Measurements from ENCODE around the gene TRMT61A. TPM values are rescaled to one million over a fixed set of nuclear protein-coding genes. Genes with fewer than 3 reads are reported as not detected.
A peak's percentile ranks its signal among the peaks of the same experiment; 100 is the strongest.

The TRMT61A gene
- total and polyA plus RNA-seq, 2 of the 13 experiments (the other 11 are each of a cell fraction or from before 2014, with no cell fraction given): 6.5 to 13.6 TPM

DNA sequence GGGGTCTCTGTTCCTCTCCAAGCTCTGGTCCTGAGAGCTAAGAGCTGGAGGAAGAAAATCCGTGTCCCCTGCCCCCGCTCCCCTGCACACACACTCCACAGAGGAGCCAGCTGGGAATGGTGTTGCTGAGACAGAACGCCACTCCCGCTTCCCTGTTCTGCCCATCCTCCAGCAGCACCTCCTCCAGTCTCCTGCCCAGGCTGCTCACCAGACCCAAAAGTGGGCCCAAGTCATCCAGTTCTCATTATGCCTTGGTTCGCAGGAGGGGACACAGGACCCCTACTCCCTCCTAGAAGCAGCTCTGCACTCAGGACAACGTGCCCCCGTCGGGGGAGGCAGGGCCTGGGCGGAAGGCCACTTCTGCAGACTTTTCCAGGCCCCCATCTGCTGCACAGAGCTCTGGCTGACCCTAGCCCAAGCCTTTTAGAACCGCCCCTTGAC is 830 bp upstream of the TRMT61A start (continued):
- TF ChIP-seq, protein P1, sequence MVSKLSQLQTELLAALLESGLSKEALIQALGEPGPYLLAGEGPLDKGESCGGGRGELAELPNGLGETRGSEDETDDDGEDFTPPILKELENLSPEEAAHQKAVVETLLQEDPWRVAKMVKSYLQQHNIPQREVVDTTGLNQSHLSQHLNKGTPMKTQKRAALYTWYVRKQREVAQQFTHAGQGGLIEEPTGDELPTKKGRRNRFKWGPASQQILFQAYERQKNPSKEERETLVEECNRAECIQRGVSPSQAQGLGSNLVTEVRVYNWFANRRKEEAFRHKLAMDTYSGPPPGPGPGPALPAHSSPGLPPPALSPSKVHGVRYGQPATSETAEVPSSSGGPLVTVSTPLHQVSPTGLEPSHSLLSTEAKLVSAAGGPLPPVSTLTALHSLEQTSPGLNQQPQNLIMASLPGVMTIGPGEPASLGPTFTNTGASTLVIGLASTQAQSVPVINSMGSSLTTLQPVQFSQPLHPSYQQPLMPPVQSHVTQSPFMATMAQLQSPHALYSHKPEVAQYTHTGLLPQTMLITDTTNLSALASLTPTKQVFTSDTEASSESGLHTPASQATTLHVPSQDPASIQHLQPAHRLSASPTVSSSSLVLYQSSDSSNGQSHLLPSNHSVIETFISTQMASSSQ (IDR thresholded peaks at IDR 0.05; ENCODE audit: low read depth): no peak
- TF ChIP-seq, protein P1 (CRISPR knock-in tag; IDR thresholded peaks at IDR 0.05; ENCODE audit: borderline replicate concordance): no peak
- no peak for TF ChIP-seq FOSL2 (CRISPR knock-in tag; IDR thresholded peaks at IDR 0.05)
- no peak for TF ChIP-seq ZNF781 (CRISPR knock-in tag; IDR thresholded peaks at IDR 0.05; ENCODE audit: borderline replicate concordance, not compliant biosample characterization)
- no peak for TF ChIP-seq ZNF549 (CRISPR knock-in tag; IDR thresholded peaks at IDR 0.05)
- peak in 1 of 2 experiments; percentile 49; a peak in 2 of 4 replicates for TF ChIP-seq POLR2A (IDR thresholded peaks at IDR 0.05; ENCODE audit: insufficient read depth in 1 of 2, low read depth in 2 of 2, low read length in 2 of 2)
- TF ChIP-seq ETS1 (CRISPR knock-in tag; IDR thresholded peaks at IDR 0.05): no peak
- 0 out of 2 replicates have a peak, but pooled peaks have one; percentile 15 for TF ChIP-seq MTF1 (CRISPR knock-in tag; IDR thresholded peaks at IDR 0.05)
- TF ChIP-seq ZNF382 (CRISPR knock-in tag; IDR thresholded peaks at IDR 0.05; ENCODE audit: borderline replicate concordance): no peak
- no peak for TF ChIP-seq HOXA3 (CRISPR knock-in tag; IDR thresholded peaks at IDR 0.05)
- TF ChIP-seq ZNF230 (CRISPR knock-in tag; IDR thresholded peaks at IDR 0.05): peak; percentile 47; the same call in 1 of the 2 replicates
- TF ChIP-seq PAXIP1 (CRISPR knock-in tag; conservative IDR thresholded peaks at IDR 0.05): no peak
- no peak for TF ChIP-seq DDIT3 (CRISPR knock-in tag; IDR thresholded peaks at IDR 0.05)
- 0 out of 2 replicates have a peak, but pooled peaks have one; percentile 51 for TF ChIP-seq BCL3 (CRISPR knock-in tag; IDR thresholded peaks at IDR 0.05)
- TF ChIP-seq, protein P2, sequence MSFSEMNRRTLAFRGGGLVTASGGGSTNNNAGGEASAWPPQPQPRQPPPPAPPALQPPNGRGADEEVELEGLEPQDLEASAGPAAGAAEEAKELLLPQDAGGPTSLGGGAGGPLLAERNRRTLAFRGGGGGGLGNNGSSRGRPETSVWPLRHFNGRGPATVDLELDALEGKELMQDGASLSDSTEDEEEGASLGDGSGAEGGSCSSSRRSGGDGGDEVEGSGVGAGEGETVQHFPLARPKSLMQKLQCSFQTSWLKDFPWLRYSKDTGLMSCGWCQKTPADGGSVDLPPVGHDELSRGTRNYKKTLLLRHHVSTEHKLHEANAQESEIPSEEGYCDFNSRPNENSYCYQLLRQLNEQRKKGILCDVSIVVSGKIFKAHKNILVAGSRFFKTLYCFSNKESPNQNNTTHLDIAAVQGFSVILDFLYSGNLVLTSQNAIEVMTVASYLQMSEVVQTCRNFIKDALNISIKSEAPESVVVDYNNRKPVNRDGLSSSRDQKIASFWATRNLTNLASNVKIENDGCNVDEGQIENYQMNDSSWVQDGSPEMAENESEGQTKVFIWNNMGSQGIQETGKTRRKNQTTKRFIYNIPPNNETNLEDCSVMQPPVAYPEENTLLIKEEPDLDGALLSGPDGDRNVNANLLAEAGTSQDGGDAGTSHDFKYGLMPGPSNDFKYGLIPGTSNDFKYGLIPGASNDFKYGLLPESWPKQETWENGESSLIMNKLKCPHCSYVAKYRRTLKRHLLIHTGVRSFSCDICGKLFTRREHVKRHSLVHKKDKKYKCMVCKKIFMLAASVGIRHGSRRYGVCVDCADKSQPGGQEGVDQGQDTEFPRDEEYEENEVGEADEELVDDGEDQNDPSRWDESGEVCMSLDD (CRISPR knock-in tag; IDR thresholded peaks at IDR 0.05; ENCODE audit: borderline replicate concordance): 0 out of 2 replicates have a peak, but pooled peaks have one; percentile 0
- TF ChIP-seq SAP130 (CRISPR knock-in tag; IDR thresholded peaks at IDR 0.05; ENCODE audit: low read depth): peak; percentile 25; the same call in 1 of the 2 replicates
